GM13976 (cell line): Measurements from ENCODE around the gene FTCD.

Source experiments
- DNase-seq: peaks from one replicate; pipeline ENCODE4 v3.0.0; 2012; ENCODE audit warnings: low spot score
- in situ Hi-C: fragments of 300-500 bp; cut with MboI; formaldehyde crosslinking; loops from one replicate; pipeline ENCODE4 v1.12.0; 2022; ENCODE audit warnings: low sequenced_read_pairs, mixed read lengths, inconsistent platforms; ENCODE audit not compliant: unreplicated experiment
- TF ChIP-seq, protein P1 (sequence below): IDR thresholded peaks from 2 replicates; pipeline ENCODE4 v1.5.1; 2012; ENCODE audit warnings: borderline replicate concordance, mild to moderate bottlenecking; ENCODE audit not compliant: insufficient read depth; ENCODE audit errors: extremely low read depth, missing control alignments, control extremely low read depth

Gene FTCD

GRCh38 chr21:46114963-46115362, 40.4 kb downstream of the FTCD start:
- in situ Hi-C loops, result no loop called here
- TF ChIP-seq, protein P1, sequence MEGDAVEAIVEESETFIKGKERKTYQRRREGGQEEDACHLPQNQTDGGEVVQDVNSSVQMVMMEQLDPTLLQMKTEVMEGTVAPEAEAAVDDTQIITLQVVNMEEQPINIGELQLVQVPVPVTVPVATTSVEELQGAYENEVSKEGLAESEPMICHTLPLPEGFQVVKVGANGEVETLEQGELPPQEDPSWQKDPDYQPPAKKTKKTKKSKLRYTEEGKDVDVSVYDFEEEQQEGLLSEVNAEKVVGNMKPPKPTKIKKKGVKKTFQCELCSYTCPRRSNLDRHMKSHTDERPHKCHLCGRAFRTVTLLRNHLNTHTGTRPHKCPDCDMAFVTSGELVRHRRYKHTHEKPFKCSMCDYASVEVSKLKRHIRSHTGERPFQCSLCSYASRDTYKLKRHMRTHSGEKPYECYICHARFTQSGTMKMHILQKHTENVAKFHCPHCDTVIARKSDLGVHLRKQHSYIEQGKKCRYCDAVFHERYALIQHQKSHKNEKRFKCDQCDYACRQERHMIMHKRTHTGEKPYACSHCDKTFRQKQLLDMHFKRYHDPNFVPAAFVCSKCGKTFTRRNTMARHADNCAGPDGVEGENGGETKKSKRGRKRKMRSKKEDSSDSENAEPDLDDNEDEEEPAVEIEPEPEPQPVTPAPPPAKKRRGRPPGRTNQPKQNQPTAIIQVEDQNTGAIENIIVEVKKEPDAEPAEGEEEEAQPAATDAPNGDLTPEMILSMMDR, result no peak
- no peak for DNase-seq

GRCh38 chr21:46113497-46114176, 41.7 kb downstream of the FTCD start:
- in situ Hi-C loops, result no loop called here
- no peak for DNase-seq
- TF ChIP-seq, protein P1, result no peak

DNA sequence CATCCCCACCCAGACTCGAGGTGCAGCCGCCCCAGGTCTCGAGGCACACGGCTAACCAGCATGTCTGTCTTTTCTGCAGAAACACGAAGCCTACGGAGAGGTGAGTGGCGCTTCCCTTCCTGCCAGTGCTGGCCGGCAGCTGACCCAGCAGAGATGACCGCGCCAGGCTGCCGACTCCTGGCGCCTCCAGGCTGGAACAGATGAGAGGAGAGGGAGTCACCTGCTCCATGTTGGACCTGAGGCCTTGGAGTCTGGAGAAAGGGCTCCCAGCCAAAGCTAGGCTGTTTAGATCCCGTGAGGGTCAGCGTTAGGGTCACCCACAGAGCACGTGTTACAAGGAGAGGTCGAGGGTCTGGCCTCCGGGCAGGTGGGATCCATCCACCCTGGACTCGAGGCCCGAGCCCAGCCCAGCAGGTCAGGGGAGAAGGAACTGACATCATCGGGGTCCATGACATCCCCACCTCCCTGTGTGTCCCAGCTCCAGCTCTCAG, 42.6 kb downstream of the FTCD start:
- DNase-seq, result no peak
- TF ChIP-seq, protein P1, result no peak
- in situ Hi-C loops, result no loop called here

- TF ChIP-seq, protein P1, result no peak
- in situ Hi-C loops, result no loop called here
- no peak for DNase-seq
Observed at GRCh38 chr21:46111857-46112724, 43.3 kb downstream of the FTCD start.

GRCh38 chr21:46111193-46111571, 44.2 kb downstream of the FTCD start:
- no peak for DNase-seq
- TF ChIP-seq, protein P1, result no peak
- in situ Hi-C loops, result no loop called here

GRCh38 chr21:46110499-46111192, 44.7 kb downstream of the FTCD start:
- in situ Hi-C loops, result no loop called here
- DNase-seq, result no peak
- TF ChIP-seq, protein P1, result no peak
